Measurements from ENCODE around the gene RPS8.

GRCh38 chr1:44819196-44819607 is 43.9 kb downstream of the RPS8 start:
- TF ChIP-seq CTCF (IDR thresholded peaks at IDR 0.05) (no peak), POLR2A (IDR thresholded peaks at IDR 0.05) (no peak), EP300 (IDR thresholded peaks at IDR 0.05) (no peak), POLR2AphosphoS5 (IDR thresholded peaks at IDR 0.05) (no peak)
